AG04449 (cell line): ENCODE data around the gene G6PD.

Source experiments
- CTCF ChIA-PET: fragments of 350-600 bp; formaldehyde crosslinking; extraction: SDS; loops from one replicate; lab custom pipeline; 2021; ENCODE audit warnings: antibody characterized with exemption; lab: Yijun Ruan, JAX
- POLR2A ChIA-PET: fragments of 400-600, 350-600 bp; formaldehyde crosslinking; extraction: SDS; loops from one replicate; lab custom pipeline; 2020; ENCODE audit warnings: antibody characterized with exemption, inconsistent platforms; lab: Yijun Ruan, JAX
- DNase-seq: peaks from one replicate; pipeline ENCODE4 v3.0.0-alpha.2; 2010; ENCODE audit warnings: low read depth, low spot score
- H3K4me3 ChIP-seq: 2 replicates; pipeline ENCODE4 v1.5.1; 2011; ENCODE audit warnings: low read depth, mild to moderate bottlenecking, control low read depth, low read length
- CTCF ChIP-seq: IDR thresholded peaks from one replicate; pipeline ENCODE4 v1.5.1; 2011; ENCODE audit warnings: mild to moderate bottlenecking, moderate library complexity, low read length, control low read depth, inconsistent platforms; ENCODE audit not compliant: insufficient read depth; ENCODE audit errors: missing control alignments

Gene G6PD

GRCh38 chrX:154516656-154517100, 30.0 kb downstream of the G6PD start:
- CTCF ChIA-PET = interaction anchor here (1.4 to 2.9 kb wide), 3 partner anchors 9 to 15 kb away, joined by 4 to 20 read pairs (median 5); no protein-coding TSS in a partner anchor
- no peak for TF ChIP-seq CTCF
- POLR2A ChIA-PET = interaction anchor here (0.6 to 2.1 kb wide), 4 partner anchors 8 to 777 kb away, joined by 3 to 7 read pairs (median 4); partner anchors contain the start of gene SLC10A3
- DNase-seq = no peak
- peak overlapping the region; percentile 57 for H3K4me3 ChIP-seq

- CTCF ChIA-PET = interaction anchor here (1.6 to 2.9 kb wide), 3 partner anchors 11 to 15 kb away, joined by 5 to 20 read pairs (median 9); no protein-coding TSS in a partner anchor
Observed at GRCh38 chrX:154515966-154516655, 30.5 kb downstream of the G6PD start, which contains the start of gene FAM3A. Gene FAM3A, minus strand, starts transcription at chrX:154516232. Its CDS starts 460 bp downstream, at chrX:154515772.

GRCh38 chrX:154515090-154515965, 31.3 kb downstream of the G6PD start:
- no peak for TF ChIP-seq CTCF
- DNase-seq = no peak
- ChIA-PET CTCF (interaction anchor here (1.7 kb wide), 1 partner anchor 12 kb away, joined by 9 read pairs; no protein-coding TSS in a partner anchor), POLR2A (interaction anchor here (1.0 to 2.1 kb wide), 4 partner anchors 12 to 116 kb away, joined by 3 to 7 read pairs (median 4); partner anchors contain the start of gene SLC10A3)
- H3K4me3 ChIP-seq = peak overlapping the region; percentile 66

More at GRCh38 chrX:154515966-154516655, 30.5 kb downstream of the G6PD start, which contains the start of gene FAM3A:
- POLR2A ChIA-PET = interaction anchor here (0.6 to 2.1 kb wide), 5 partner anchors 9 to 776 kb away, joined by 3 to 7 read pairs (median 4); partner anchors contain the start of gene SLC10A3
- no peak for DNase-seq
- no peak for TF ChIP-seq CTCF
- H3K4me3 ChIP-seq = peak within 1 kb of the TSS; percentile 66

- no peak overlapping the region for H3K4me3 ChIP-seq
- POLR2A ChIA-PET = interaction anchor here (0.6 kb wide), 1 partner anchor 17 kb away, joined by 3 read pairs; no protein-coding TSS in a partner anchor
- CTCF ChIA-PET = interaction anchor here (1.8 kb wide), 1 partner anchor 14 kb away, joined by 6 read pairs; no protein-coding TSS in a partner anchor
- TF ChIP-seq CTCF = no peak
- no peak for DNase-seq
Observed at GRCh38 chrX:154513716-154514115, 32.9 kb downstream of the G6PD start.

- ChIA-PET POLR2A (no interaction called here), CTCF (interaction anchor here (1.8 kb wide), 1 partner anchor 14 kb away, joined by 6 read pairs; no protein-coding TSS in a partner anchor)
- TF ChIP-seq CTCF = no peak
- no peak for DNase-seq
- no peak overlapping the region for H3K4me3 ChIP-seq
Observed at GRCh38 chrX:154512879-154513553, 33.6 kb downstream of the G6PD start.
